LNCAP (cell line): ENCODE measurements around the gene MIER1.

ENCODE experiments used
- TF ChIP-seq, protein P1 (sequence below): fragments of 450-650 bp; IDR thresholded peaks from 2 replicates; pipeline ENCODE4 v1.5.1; 2017; ENCODE audit warnings: mild to moderate bottlenecking

The MIER1 gene

DNA sequence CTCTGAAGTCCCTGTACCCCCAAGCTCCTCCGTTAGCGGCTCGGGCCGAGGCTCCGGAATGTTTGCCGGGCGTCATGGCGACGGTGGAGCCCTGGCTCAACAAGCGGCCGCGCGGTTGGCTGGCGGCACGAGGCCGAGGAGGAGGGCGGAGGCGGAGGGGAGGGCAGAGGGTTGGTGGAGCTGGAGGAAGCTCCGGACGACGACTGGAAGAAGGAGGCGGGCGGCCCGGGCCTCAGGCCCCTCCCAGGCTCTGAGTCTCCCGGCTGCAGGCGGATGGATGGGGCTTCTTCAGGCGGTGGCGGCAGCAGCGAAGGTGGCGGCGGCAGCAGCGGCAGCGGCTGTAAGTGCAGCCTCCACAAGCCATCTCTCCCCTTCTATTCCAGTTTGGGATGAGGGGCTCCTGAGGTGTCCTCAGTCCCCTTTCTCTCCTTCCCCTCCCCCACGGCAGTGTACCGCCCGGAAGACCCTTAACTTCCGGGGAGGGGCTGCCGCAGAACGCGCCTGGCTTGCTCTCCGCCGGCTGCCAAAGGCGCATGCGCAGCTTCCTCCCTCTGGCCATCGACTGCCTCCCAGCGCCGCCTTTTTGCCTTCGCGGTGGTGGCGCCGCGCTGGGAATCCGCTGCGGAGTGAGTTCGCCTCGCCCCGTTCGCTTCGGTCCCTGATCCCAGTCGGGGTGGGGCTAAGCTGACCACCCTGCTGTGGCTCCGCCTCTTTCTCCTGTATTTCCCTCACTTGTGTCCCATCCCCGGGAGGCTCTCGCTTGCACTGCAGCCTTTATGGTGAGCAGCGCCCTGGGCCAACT lies at the start of gene MIER1, which contains the start of gene DNAI4:
Gene MIER1 (plus strand): TSS at position 235 of the 802 bp plus-strand sequence. CDS start 39 bp downstream, at position 274.
Gene DNAI4 (minus strand): TSS at position 101 of the 802 bp plus-strand sequence. CDS start 25 bp downstream, at position 76.
- TF ChIP-seq, protein P1, sequence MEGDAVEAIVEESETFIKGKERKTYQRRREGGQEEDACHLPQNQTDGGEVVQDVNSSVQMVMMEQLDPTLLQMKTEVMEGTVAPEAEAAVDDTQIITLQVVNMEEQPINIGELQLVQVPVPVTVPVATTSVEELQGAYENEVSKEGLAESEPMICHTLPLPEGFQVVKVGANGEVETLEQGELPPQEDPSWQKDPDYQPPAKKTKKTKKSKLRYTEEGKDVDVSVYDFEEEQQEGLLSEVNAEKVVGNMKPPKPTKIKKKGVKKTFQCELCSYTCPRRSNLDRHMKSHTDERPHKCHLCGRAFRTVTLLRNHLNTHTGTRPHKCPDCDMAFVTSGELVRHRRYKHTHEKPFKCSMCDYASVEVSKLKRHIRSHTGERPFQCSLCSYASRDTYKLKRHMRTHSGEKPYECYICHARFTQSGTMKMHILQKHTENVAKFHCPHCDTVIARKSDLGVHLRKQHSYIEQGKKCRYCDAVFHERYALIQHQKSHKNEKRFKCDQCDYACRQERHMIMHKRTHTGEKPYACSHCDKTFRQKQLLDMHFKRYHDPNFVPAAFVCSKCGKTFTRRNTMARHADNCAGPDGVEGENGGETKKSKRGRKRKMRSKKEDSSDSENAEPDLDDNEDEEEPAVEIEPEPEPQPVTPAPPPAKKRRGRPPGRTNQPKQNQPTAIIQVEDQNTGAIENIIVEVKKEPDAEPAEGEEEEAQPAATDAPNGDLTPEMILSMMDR: no peak

DNA sequence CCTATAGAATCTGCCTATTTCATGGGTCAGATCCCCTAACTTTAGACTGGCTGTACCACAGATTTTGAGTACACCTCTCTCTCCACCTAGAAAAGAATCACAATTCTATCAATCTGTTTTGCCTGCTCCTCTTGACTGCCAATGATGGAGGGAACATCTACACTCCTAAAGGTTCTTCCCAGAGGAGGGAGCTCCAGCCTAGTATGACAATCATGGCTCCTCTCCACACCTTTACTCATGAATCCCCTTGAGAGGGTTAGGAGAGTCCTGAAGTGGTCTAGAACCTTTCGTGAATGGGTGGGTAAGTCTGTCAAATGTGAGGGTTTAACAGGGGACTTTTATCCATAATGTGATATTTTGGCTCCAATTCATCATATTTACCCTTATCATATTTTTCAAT lies 48.1 kb upstream of the MIER1 start:
- TF ChIP-seq, protein P1: no peak

DNA sequence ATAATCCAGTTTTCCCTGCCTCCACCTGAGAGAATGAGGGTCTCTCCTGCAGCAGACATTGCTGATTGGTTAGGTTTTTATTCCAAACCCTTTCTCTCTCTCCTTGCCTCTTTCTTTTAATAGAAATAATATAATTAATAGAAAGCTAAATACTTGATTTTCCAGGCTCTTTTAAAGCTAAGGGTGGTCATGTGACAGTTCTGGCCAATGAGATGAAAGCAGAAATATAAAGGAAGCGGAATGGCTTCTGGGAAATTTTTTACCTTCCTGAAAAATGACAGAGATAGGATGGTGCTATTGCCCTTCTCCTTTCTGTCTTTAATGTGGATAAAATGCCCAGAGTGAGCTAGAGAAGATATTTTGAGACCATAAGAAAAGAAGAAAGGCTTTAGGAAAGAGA lies 35.8 kb upstream of the MIER1 start:
- TF ChIP-seq, protein P1: no peak

DNA sequence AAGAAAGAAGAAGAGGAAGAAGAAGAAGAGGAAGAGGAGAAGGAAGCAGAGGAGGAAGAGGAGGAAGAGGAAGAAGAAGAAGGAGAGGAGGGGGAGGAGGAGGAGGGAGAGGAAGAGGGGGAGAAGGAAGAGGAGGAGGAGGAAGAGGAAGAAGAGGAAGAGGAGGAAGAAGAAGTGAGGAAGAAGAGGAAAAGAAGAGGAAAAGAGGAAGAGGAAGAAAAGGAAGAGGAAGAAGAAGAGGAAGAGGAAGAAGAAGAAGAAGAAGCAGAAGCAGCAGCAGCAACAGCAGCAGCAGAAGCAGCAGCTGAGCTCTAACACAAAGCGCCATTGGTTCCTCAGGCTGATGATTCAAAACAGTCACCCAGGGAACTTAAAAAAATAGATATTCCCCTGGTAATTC lies 34.2 kb upstream of the MIER1 start:
- TF ChIP-seq, protein P1: no peak

DNA sequence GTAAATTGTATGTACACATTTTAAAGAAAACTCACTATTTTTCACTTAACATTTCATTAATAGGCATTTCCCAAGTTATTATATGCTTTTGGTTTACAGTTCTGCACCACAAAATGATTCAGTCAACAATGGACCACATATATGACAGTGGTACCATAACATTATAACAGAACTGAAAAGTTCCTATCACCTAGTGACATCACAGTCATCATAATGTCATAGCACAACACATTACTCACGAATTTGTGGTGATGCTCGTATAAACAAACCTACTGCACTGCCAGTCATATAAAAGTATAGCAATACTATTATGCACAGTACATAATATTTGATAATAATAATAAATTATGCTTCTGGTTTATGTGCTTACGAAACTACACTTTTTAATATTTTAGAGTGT lies 31.1 kb upstream of the MIER1 start:
- TF ChIP-seq, protein P1: no peak

DNA sequence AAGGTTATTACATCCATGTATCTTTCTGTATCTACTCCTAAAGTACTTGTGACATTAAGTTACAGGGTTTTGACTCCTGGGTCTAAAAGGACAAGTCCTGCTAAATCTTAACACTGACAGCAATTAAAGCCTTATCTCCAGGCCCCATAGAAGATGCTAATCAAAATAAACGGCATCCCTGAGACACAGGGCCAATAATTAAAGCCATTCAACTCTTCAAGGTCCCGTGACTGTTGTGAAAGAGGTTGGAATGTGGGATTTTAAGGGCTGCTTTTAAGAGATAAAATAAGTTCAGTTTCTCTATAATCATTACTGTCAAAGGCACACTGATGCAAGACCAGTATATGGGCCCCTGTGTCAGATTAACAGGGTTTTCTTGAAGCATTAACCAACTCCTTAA lies 8.5 kb upstream of the MIER1 start:
- TF ChIP-seq, protein P1: no peak

DNA sequence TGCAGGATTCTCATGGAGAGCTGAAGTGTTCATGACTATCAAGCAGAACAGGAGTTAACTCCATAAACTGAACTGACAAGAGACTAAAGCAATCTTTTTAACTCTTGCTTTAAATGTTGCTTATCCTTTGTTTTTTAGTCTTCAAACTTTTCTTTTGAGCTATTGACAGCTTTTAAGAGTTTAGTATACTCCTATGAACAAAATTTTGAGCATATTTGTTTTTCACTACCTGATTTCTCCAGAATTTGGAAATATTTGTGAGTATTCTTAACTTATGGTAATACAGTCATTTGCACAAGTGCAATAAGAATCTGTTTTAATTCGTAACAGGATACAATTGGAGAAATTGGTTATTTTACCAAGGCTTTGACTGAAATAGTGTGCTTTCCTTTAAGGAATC lies 7.3 kb upstream of the MIER1 start:
- TF ChIP-seq, protein P1: no peak
